Neural cell (in vitro differentiated cells): ENCODE data around the gene RDX. TPM values are rescaled to one million over a fixed set of nuclear protein-coding genes. Genes with fewer than 3 reads are reported as not detected.

ENCODE experiments used
- H2AFZ ChIP-seq: fragments of 200-600, 300-800 bp; sonication (generic), shearing (Covaris generic); 2 replicates; pipeline ENCODE4 v1.6.0; 2014; ENCODE audit warnings: low read depth, mild to moderate bottlenecking, antibody characterized with exemption, low read length, moderate library complexity
- H3F3A ChIP-seq: fragments of 200-600 bp; shearing (Covaris generic); 2 replicates; pipeline ENCODE4 v1.6.1; 2016; ENCODE audit warnings: mild to moderate bottlenecking, moderate library complexity, mixed read lengths, antibody characterized with exemption, low read length; ENCODE audit not compliant: insufficient read depth, poor library complexity, severe bottlenecking
- H3K27ac ChIP-seq: fragments of 200-600, 300-800 bp; sonication (generic), shearing (Covaris generic); 2 replicates; pipeline ENCODE4 v1.5.1; 2014; ENCODE audit warnings: mild to moderate bottlenecking, low read length, moderate library complexity
- H3K27me3 ChIP-seq: fragments of 300-800, 200-600 bp; sonication (generic), shearing (Covaris generic); 2 replicates; pipeline ENCODE4 v1.6.0; 2014; ENCODE audit warnings: mild to moderate bottlenecking, low read depth, low read length, moderate library complexity; ENCODE audit not compliant: insufficient read depth
- H3K36me3 ChIP-seq: fragments of 300-800, 200-600 bp; sonication (generic), shearing (Covaris generic); 2 replicates; pipeline ENCODE4 v1.5.1; 2014; ENCODE audit warnings: mild to moderate bottlenecking, antibody characterized with exemption, low read length, moderate library complexity; ENCODE audit not compliant: insufficient read depth
- H3K4me2 ChIP-seq: fragments of 300-800, 200-600 bp; sonication (generic), shearing (Covaris generic); 2 replicates; pipeline ENCODE4 v1.6.0; 2014; ENCODE audit warnings: mild to moderate bottlenecking, low read length
- H3K4me3 ChIP-seq: fragments of 300-800, 200-600 bp; sonication (generic), shearing (Covaris generic); 2 replicates; pipeline ENCODE4 v1.5.1; 2014; ENCODE audit warnings: mild to moderate bottlenecking, low read length, moderate library complexity
- H3K79me2 ChIP-seq: fragments of 200-600 bp; shearing (Covaris generic); replicated peaks from 2 replicates; pipeline ENCODE4 v1.6.0; 2014; ENCODE audit warnings: mild to moderate bottlenecking, low read length, moderate library complexity; ENCODE audit not compliant: insufficient read depth
- H3K9ac ChIP-seq: fragments of 300-800, 200-600 bp; sonication (generic), shearing (Covaris generic); 2 replicates; pipeline ENCODE4 v1.6.1; 2016; ENCODE audit warnings: mild to moderate bottlenecking, low read length, mixed read lengths
- H3K9me2 ChIP-seq: fragments of 200-600 bp; shearing (Covaris generic); 2 replicates; pipeline ENCODE4 v1.6.1; 2016; ENCODE audit warnings: mild to moderate bottlenecking, low read length, mixed read lengths; ENCODE audit not compliant: insufficient read depth
- H3K9me3 ChIP-seq: fragments of 200-600, 300-800 bp; sonication (generic), shearing (Covaris generic); 2 replicates; pipeline ENCODE4 v1.6.1; 2016; ENCODE audit warnings: mild to moderate bottlenecking, mixed run types, low read length, moderate library complexity, mixed read lengths
- H4K20me1 ChIP-seq: fragments of 200-600 bp; shearing (Covaris generic); 2 replicates; pipeline ENCODE4 v1.6.1; 2016; ENCODE audit warnings: mild to moderate bottlenecking, mixed run types; ENCODE audit not compliant: insufficient read depth
- CTCF ChIP-seq: fragments of 450-650 bp; IDR thresholded peaks from 2 replicates; pipeline ENCODE4 v1.5.1; 2014; ENCODE audit warnings: antibody characterized with exemption, mild to moderate bottlenecking, moderate library complexity; ENCODE audit not compliant: poor library complexity, severe bottlenecking
- EP300 ChIP-seq: fragments of 450-650 bp; conservative IDR thresholded peaks from 2 replicates; pipeline ENCODE4 v1.6.1; 2014; ENCODE audit warnings: antibody characterized with exemption, mild to moderate bottlenecking, moderate library complexity; ENCODE audit not compliant: poor library complexity, severe bottlenecking
- EZH2 ChIP-seq: fragments of 200-600, 300-800 bp; shearing (Covaris generic), sonication (generic); IDR thresholded peaks from 2 replicates; pipeline ENCODE4 v1.6.1; 2014; ENCODE audit warnings: antibody characterized with exemption, low read length, borderline replicate concordance, mild to moderate bottlenecking; ENCODE audit not compliant: insufficient read depth, poor library complexity, severe bottlenecking
- MXI1 ChIP-seq: fragments of 450-650 bp; conservative IDR thresholded peaks from 2 replicates; pipeline ENCODE4 v1.6.1; 2014; ENCODE audit warnings: antibody characterized with exemption, mild to moderate bottlenecking; ENCODE audit not compliant: poor library complexity, severe bottlenecking
- POLR2AphosphoS5 ChIP-seq: IDR thresholded peaks from 2 replicates; pipeline ENCODE4 v1.6.1; 2012
- RAD21 ChIP-seq: fragments of 450-650 bp; conservative IDR thresholded peaks from 2 replicates; pipeline ENCODE4 v1.6.1; 2014; ENCODE audit warnings: antibody characterized with exemption, mild to moderate bottlenecking, moderate library complexity
- REST ChIP-seq: IDR thresholded peaks from 2 replicates; pipeline ENCODE4 v1.6.1; 2012; ENCODE audit warnings: borderline replicate concordance
- SMC3 ChIP-seq: fragments of 450-650 bp; conservative IDR thresholded peaks from 2 replicates; pipeline ENCODE4 v1.6.1; 2014; ENCODE audit warnings: antibody characterized with exemption, mild to moderate bottlenecking, moderate library complexity; ENCODE audit not compliant: poor library complexity
- TAF1 ChIP-seq: IDR thresholded peaks from 2 replicates; pipeline ENCODE4 v1.6.1; 2012; ENCODE audit warnings: low read depth
- polyA plus RNA-seq: library from polyadenylated mRNA; depleted of rRNA; stranded (reverse); fragments of >200 nt; gene quantifications from 2 replicates; pipeline ENCODE4 v1.2.3, GENCODE V29; 2014

The RDX gene
- polyA plus RNA-seq, 1 donor from 2014 or later, result 39.0 TPM

- Histone ChIP-seq H3K36me3 (peaks cover 7% of the 10 kb centered on the region), H3K9me3 (no peaks in the 10 kb centered on the region), H3K4me2 (no peak overlapping the region), H3K27me3 (no peaks in the 10 kb centered on the region), H3K9me2 (no peaks in the 10 kb centered on the region), H3K4me3 (no peak overlapping the region), H4K20me1 (no peaks in the 10 kb centered on the region), H3F3A (no peaks in the 10 kb centered on the region), H2AFZ (no peak overlapping the region), H3K27ac (no peak overlapping the region), H3K9ac (no peak overlapping the region), H3K79me2 (peaks cover 8% of the 10 kb centered on the region)
- TF ChIP-seq CTCF, result no peak
- TF ChIP-seq EZH2, result no peak
- no peak for TF ChIP-seq TAF1
- TF ChIP-seq REST, result no peak
- TF ChIP-seq EP300, result no peak
- TF ChIP-seq POLR2AphosphoS5, result no peak
These were observed 136.4 kb downstream of the RDX start for GRCh38 chr11:110160016-110160415.

GRCh38 chr11:110159476-110159875 is 136.9 kb downstream of the RDX start:
- H3K9me2 ChIP-seq, result no peaks in the 10 kb centered on the region
- no peaks in the 10 kb centered on the region for H3F3A ChIP-seq
- H3K27me3 ChIP-seq, result no peaks in the 10 kb centered on the region
- TF ChIP-seq SMC3 (no peak), TAF1 (no peak), REST (no peak), RAD21 (no peak), CTCF (no peak), POLR2AphosphoS5 (no peak), EP300 (no peak), MXI1 (no peak), EZH2 (no peak)
- H3K9ac ChIP-seq, result no peak overlapping the region
- peaks cover 7% of the 10 kb centered on the region for H3K36me3 ChIP-seq
- H3K9me3 ChIP-seq, result no peaks in the 10 kb centered on the region
- H3K4me2 ChIP-seq, result no peak overlapping the region
- peaks cover 11% of the 10 kb centered on the region for H3K79me2 ChIP-seq
- no peak overlapping the region for H2AFZ ChIP-seq
- no peak overlapping the region for H3K4me3 ChIP-seq
- no peak overlapping the region for H3K27ac ChIP-seq
- H4K20me1 ChIP-seq, result no peaks in the 10 kb centered on the region
